CD4-positive, alpha-beta T cell treated with Interferon gamma for 1 hour (primary cell): Measurements from ENCODE around the gene ANKRD23.
A peak's percentile ranks its signal among the peaks of the same experiment; 100 is the strongest.
"Not testable (repeated sequence)": the region's sequence is repeated elsewhere in the genome, so short reads cannot be mapped to it uniquely, and the experiment has no call there.

Experiments
- DNase-seq: peaks from one replicate; pipeline ENCODE4 v3.0.0-alpha.2; 2020

The ANKRD23 gene

GRCh38 chr2:96843538-96844268 lies at the start of gene ANKRD23:
Gene ANKRD23 (minus strand): TSS chr2:96844021. CDS start chr2:96843992, 29 bp downstream.
- no peak for DNase-seq

GRCh38 chr2:96891591-96892333 lies 47.9 kb upstream of the ANKRD23 start:
- DNase-seq = no peak

- DNase-seq = no peak
Measured at GRCh38 chr2:96890726-96891385, 47.0 kb upstream of the ANKRD23 start.

- DNase-seq = no peak
Measured at GRCh38 chr2:96890252-96890651, 46.4 kb upstream of the ANKRD23 start.

- not testable (repeated sequence) for DNase-seq
Measured at GRCh38 chr2:96889502-96889901, 45.7 kb upstream of the ANKRD23 start.

- no peak for DNase-seq
Measured at GRCh38 chr2:96888072-96889011, 44.5 kb upstream of the ANKRD23 start.

- DNase-seq = no peak
Measured at GRCh38 chr2:96887493-96888012, 43.7 kb upstream of the ANKRD23 start.

- peak; percentile 50 for DNase-seq
Measured at GRCh38 chr2:96885432-96886347, 41.9 kb upstream of the ANKRD23 start.

- DNase-seq = no peak
Measured at GRCh38 chr2:96884299-96885094, 40.7 kb upstream of the ANKRD23 start.

- DNase-seq = no peak
Measured at GRCh38 chr2:96883306-96883705, 39.5 kb upstream of the ANKRD23 start.

- DNase-seq = no peak
Measured at GRCh38 chr2:96882906-96883305, 39.1 kb upstream of the ANKRD23 start.

- no peak for DNase-seq
Measured at GRCh38 chr2:96882230-96882629, 38.4 kb upstream of the ANKRD23 start.

- no peak for DNase-seq
Measured at GRCh38 chr2:96881349-96882195, 37.8 kb upstream of the ANKRD23 start.

GRCh38 chr2:96880891-96881273 lies 37.1 kb upstream of the ANKRD23 start:
- no peak for DNase-seq

- DNase-seq = no peak
Measured at GRCh38 chr2:96879545-96880040, 35.8 kb upstream of the ANKRD23 start.

- no peak for DNase-seq
Measured at GRCh38 chr2:96878796-96879544, 35.1 kb upstream of the ANKRD23 start.

GRCh38 chr2:96878171-96878570 lies 34.4 kb upstream of the ANKRD23 start:
- no peak for DNase-seq

GRCh38 chr2:96877631-96878092 lies 33.8 kb upstream of the ANKRD23 start:
- DNase-seq = no peak
